Prostate gland (tissue), 2 donors: ENCODE results near the gene IL12RB1. TPM values are rescaled to one million over a fixed set of nuclear protein-coding genes. Genes with fewer than 3 reads are reported as not detected.

ENCODE experiments used
- DNase-seq: peaks from one replicate; pipeline ENCODE4 v3.0.0-alpha.2; 2019; ENCODE audit warnings: low spot score
- H3K27ac ChIP-seq, 2 donors: fragments of 200-600 bp; sonication (generic); 2 replicates each; pipeline ENCODE4 v1.5.1; 2017 to 2019
- H3K27me3 ChIP-seq: fragments of 200-600 bp; sonication (generic); replicated peaks from 2 replicates; pipeline ENCODE4 v1.5.1; 2019; ENCODE audit not compliant: insufficient read depth
- H3K36me3 ChIP-seq, 2 donors: fragments of 200-600 bp; sonication (generic); 1 replicate in 1 of 2; 2 replicates in 1 of 2; pipeline versions ENCODE4 v1.5.1 to v1.8.1; 2017 to 2019
- H3K4me1 ChIP-seq: fragments of 200-600 bp; sonication (generic); replicated peaks from 2 replicates; pipeline ENCODE4 v1.5.1; 2019
- H3K4me3 ChIP-seq, 2 donors: fragments of 200-600 bp; sonication (generic); 2 replicates each; pipeline ENCODE4 v1.5.1; 2017 to 2019
- H3K9me3 ChIP-seq: fragments of 200-600 bp; sonication (generic); 2 replicates; pipeline ENCODE4 v1.5.1; 2017
- CTCF ChIP-seq, 4 experiments: fragments of 200-600 bp in 2 of 4; fragments of 450-650 bp in 2 of 4; sonication (generic) in 2 of 4; IDR thresholded peaks; 1 replicate in 3 of 4; 2 replicates in 1 of 4; pipeline ENCODE4 v1.5.1; 2016 to 2019; ENCODE audit warnings: antibody characterized with exemption in 4 of 4, mild to moderate bottlenecking in 2 of 4, moderate library complexity in 2 of 4
- POLR2A ChIP-seq: fragments of 450-650 bp; IDR thresholded peaks from one replicate; pipeline ENCODE4 v1.6.1; 2016; ENCODE audit warnings: antibody characterized with exemption, mild to moderate bottlenecking
- POLR2AphosphoS5 ChIP-seq: sonication (generic); formaldehyde crosslinking; IDR thresholded peaks from one replicate; pipeline ENCODE4 v1.6.1; 2017; ENCODE audit warnings: antibody characterized with exemption
- WGBS: methylation state at CpG from one replicate; pipeline ENCODE4 v1.1.5; 2018; 5-methylcytosine and 5-hydroxymethylcytosine counted together
- intact Hi-C: fragments of 100-400 bp; cut with DNase I; formaldehyde crosslinking; loops from one replicate; pipeline ENCODE4 v1.14.2; 2022
- total RNA-seq, 2 donors: library from RNA; depleted of rRNA; stranded (reverse); fragments of >200 nt; gene quantifications; one replicate each; pipeline ENCODE4 v1.1.0, GENCODE V29; 2016

The IL12RB1 gene
- total RNA-seq, 2 donors from 2014 or later: 0.62 to 0.73 TPM

GRCh38 chr19:18059902-18060301, 26.8 kb downstream of the IL12RB1 start:
- WGBS: 87% methylated on average over 5 of the region's 5 CpGs
- no peak for TF ChIP-seq POLR2A
- TF ChIP-seq POLR2AphosphoS5: no peak
- TF ChIP-seq CTCF (IDR thresholded peaks at IDR 0.05): no peak
- intact Hi-C loops: loop anchor here (10.0 kb wide), 1 partner anchor 115 kb away; no protein-coding TSS in a partner anchor

GRCh38 chr19:18059297-18059696, 27.4 kb downstream of the IL12RB1 start:
- no peak for DNase-seq
- Histone ChIP-seq H3K4me3 (no peak overlapping the region), H3K27me3 (no peaks in the 10 kb centered on the region), H3K4me1 (no peaks in the 10 kb centered on the region), H3K36me3 (no peaks in the 10 kb centered on the region), H3K27ac (no peak overlapping the region), H3K9me3 (no peaks in the 10 kb centered on the region)
- no peak for TF ChIP-seq POLR2AphosphoS5
- no peak for TF ChIP-seq CTCF (IDR thresholded peaks at IDR 0.05)
- no peak for TF ChIP-seq POLR2A
- intact Hi-C loops: loop anchor here (10.0 kb wide), 1 partner anchor 114 kb away; no protein-coding TSS in a partner anchor
- WGBS: 65% methylated on average over 8 of the region's 8 CpGs

More at GRCh38 chr19:18059902-18060301, 26.8 kb downstream of the IL12RB1 start:
- Histone ChIP-seq H3K4me3 (no peak overlapping the region), H3K4me1 (no peaks in the 10 kb centered on the region), H3K36me3 (no peaks in the 10 kb centered on the region), H3K9me3 (no peaks in the 10 kb centered on the region), H3K27me3 (no peaks in the 10 kb centered on the region), H3K27ac (no peak overlapping the region)
- DNase-seq: no peak

DNA sequence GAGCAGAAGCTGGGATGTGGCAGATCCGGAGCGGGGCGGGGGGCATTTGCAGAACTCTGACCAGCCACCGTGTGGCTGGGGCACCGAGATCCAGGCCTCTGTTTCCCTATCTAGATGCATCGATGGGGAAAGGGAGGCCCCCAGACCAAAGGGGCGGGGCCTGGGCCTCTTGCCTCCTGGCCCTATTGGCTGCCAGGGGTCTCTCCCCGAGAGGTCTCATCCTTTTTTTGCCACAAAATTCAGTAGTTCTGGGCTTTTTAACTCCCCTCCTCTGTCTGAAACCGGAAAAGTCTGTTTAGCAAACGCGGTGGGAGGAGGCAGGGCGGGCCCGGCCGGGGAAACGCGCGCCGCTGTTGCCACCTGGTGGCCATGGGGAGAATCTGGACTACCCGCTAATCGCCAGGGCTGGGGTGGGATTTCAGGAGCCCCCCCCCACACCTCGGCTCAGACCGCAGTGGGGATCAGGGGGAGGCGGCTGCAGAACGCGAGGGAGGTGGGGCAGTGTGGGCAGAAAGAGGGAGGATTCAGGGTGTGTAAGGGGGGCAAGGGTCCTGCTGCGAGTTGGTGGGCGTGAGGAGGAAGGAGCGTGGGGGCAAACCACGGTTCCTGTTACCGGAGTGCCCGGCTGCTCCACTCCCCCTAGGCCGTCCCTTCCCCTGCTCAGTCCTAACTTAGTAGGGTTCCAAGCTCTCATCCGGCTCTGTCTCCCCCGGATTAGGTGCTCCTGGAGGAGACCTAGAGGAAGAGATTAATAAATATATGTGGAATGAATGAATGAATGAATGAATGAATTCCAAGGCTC, 28.3 kb downstream of the IL12RB1 start:
- Histone ChIP-seq H3K27me3 (no peaks in the 10 kb centered on the region), H3K4me1 (no peaks in the 10 kb centered on the region), H3K27ac (peak overlapping the region; percentile 68 to 74), H3K4me3 (no peak overlapping the region), H3K36me3 (no peaks in the 10 kb centered on the region), H3K9me3 (no peaks in the 10 kb centered on the region)
- 3% methylated on average over 34 of the region's 34 CpGs for WGBS
- peak; percentile 97 to 98 (median 98) for TF ChIP-seq CTCF (IDR thresholded peaks at IDR 0.05)
- no peak for TF ChIP-seq POLR2A
- peak; percentile 90 for TF ChIP-seq POLR2AphosphoS5
- DNase-seq: peak; percentile 70
- intact Hi-C loops: loop anchor here (1.0 to 10.0 kb wide), 2 partner anchors 51 to 114 kb away; no protein-coding TSS in a partner anchor

DNA sequence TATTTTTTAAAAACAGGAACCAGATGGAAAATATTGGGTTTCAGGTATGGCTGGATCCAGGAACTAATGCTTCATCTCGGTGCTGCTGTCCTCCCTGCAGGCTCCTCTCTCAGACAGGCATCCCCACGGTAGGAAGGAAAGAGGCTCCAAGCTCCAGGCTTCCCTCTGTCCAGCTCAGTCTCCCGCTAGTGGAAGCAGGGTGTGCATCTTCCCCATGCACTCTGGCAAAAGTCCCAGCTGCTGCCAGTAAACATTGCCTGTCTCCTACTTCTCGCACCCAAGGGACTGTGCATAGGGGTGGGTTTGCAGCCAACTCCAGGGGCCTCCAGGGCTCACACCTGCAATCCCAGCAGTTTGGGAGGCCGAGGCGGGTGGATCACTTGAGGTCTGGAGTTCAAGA, 29.2 kb downstream of the IL12RB1 start:
- no peaks in the 10 kb centered on the region for H3K9me3 ChIP-seq
- no peaks in the 10 kb centered on the region for H3K36me3 ChIP-seq
- no peak overlapping the region for H3K4me3 ChIP-seq
- TF ChIP-seq CTCF (IDR thresholded peaks at IDR 0.05) (no peak), POLR2AphosphoS5 (no peak), POLR2A (no peak)
- H3K27me3 ChIP-seq: no peaks in the 10 kb centered on the region
- H3K27ac ChIP-seq: peak overlapping the region; percentile 68 to 74
- peak; percentile 37 for DNase-seq
- no peaks in the 10 kb centered on the region for H3K4me1 ChIP-seq
- 53% methylated on average over 6 of the region's 6 CpGs for WGBS
- intact Hi-C loops: loop anchor here (10.0 kb wide), 1 partner anchor 113 kb away; no protein-coding TSS in a partner anchor

- Histone ChIP-seq H3K27me3 (no peaks in the 10 kb centered on the region), H3K27ac (no peak overlapping the region), H3K9me3 (no peaks in the 10 kb centered on the region), H3K4me3 (no peak overlapping the region), H3K4me1 (no peaks in the 10 kb centered on the region), H3K36me3 (no peaks in the 10 kb centered on the region)
- DNase-seq: no peak
- intact Hi-C loops: loop anchor here (10.0 kb wide), 1 partner anchor 111 kb away; no protein-coding TSS in a partner anchor
- TF ChIP-seq POLR2A: no peak
- TF ChIP-seq POLR2AphosphoS5: no peak
- TF ChIP-seq CTCF (IDR thresholded peaks at IDR 0.05): no peak
- 86% methylated on average over 5 of the region's 5 CpGs for WGBS
These were observed 30.8 kb downstream of the IL12RB1 start for GRCh38 chr19:18055967-18056366.
